Smooth muscle cell (in vitro differentiated cells): ENCODE results near the gene PROSER1. TPM values are rescaled to one million over a fixed set of nuclear protein-coding genes. Genes with fewer than 3 reads are reported as not detected.

Experiments
- DNase-seq: peaks from one replicate; lab custom pipeline; 2025; ENCODE audit not compliant: unreplicated experiment; lab: John Stamatoyannopoulos, UW
- H2AFZ ChIP-seq: fragments of 200-600 bp; sonication (generic); 2 replicates; pipeline ENCODE4 v1.6.0; 2016; ENCODE audit warnings: antibody characterized with exemption, low read depth, mild to moderate bottlenecking
- H3F3A ChIP-seq: fragments of 200-600 bp; sonication (generic); 2 replicates; pipeline ENCODE4 v1.6.0; 2017; ENCODE audit warnings: antibody characterized with exemption, low read depth
- H3K27ac ChIP-seq: fragments of 200-600 bp; sonication (generic); 2 replicates; pipeline ENCODE4 v1.5.1; 2016; ENCODE audit warnings: low read depth, mild to moderate bottlenecking
- H3K27me3 ChIP-seq: fragments of 200-600 bp; sonication (generic); 2 replicates; pipeline ENCODE4 v1.6.1; 2016; ENCODE audit warnings: low read depth, mild to moderate bottlenecking
- H3K36me3 ChIP-seq: fragments of 200-600 bp; sonication (generic); 2 replicates; pipeline ENCODE4 v1.5.1; 2016; ENCODE audit warnings: low read depth
- H3K4me1 ChIP-seq: fragments of 200-600 bp; sonication (generic); 2 replicates; pipeline ENCODE4 v1.5.1; 2016; ENCODE audit warnings: low read depth
- H3K4me2 ChIP-seq: fragments of 200-600 bp; sonication (generic); 2 replicates; pipeline ENCODE4 v1.6.0; 2016; ENCODE audit warnings: mild to moderate bottlenecking
- H3K4me3 ChIP-seq: fragments of 200-600 bp; sonication (generic); 2 replicates; pipeline ENCODE4 v1.5.1; 2016; ENCODE audit warnings: mild to moderate bottlenecking
- H3K79me2 ChIP-seq: fragments of 200-600 bp; sonication (generic); 2 replicates; pipeline ENCODE4 v1.6.0; 2016; ENCODE audit warnings: low read depth, mild to moderate bottlenecking
- H3K9ac ChIP-seq: fragments of 200-600 bp; sonication (generic); 2 replicates; pipeline ENCODE4 v1.6.0; 2016; ENCODE audit warnings: low read depth
- H3K9me3 ChIP-seq: fragments of 200-600 bp; sonication (generic); replicated peaks from 2 replicates; pipeline ENCODE4 v1.5.1; 2016; ENCODE audit warnings: low read depth
- H4K20me1 ChIP-seq: fragments of 200-600 bp; sonication (generic); 2 replicates; pipeline ENCODE4 v1.6.0; 2016; ENCODE audit warnings: low read depth
- CTCF ChIP-seq: fragments of 200-600 bp; sonication (generic); IDR thresholded peaks from 2 replicates; pipeline ENCODE4 v1.5.1; 2017; ENCODE audit warnings: borderline replicate concordance, mild to moderate bottlenecking, antibody characterized with exemption; ENCODE audit not compliant: insufficient read depth, poor library complexity, severe bottlenecking
- WGBS: methylation state at CpG from one replicate; pipeline ENCODE4 v1.1.7; 2016; ENCODE audit warnings: low lambda C conversion rate; 5-methylcytosine and 5-hydroxymethylcytosine counted together
- polyA plus RNA-seq: library from polyadenylated mRNA; unstranded; fragments of >200 nt; fragmentation: Nextera tagmentation; extraction: Ambion mirVana; gene quantifications from 2 replicates; pipeline ENCODE4 v1.2.1, GENCODE V29; 2016
- total RNA-seq: library from RNA; depleted of rRNA; stranded (reverse); fragments of >200 nt; gene quantifications from 2 replicates; pipeline ENCODE4 v1.2.3, GENCODE V29; 2014

Gene PROSER1
- total and polyA plus RNA-seq, 2 experiments from 2014 or later, result 7.6 to 9.7 TPM

GRCh38 chr13:39052944-39053343 is 15.1 kb upstream of the PROSER1 start:
- no peak for DNase-seq
- Histone ChIP-seq H3K36me3 (no peaks in the 10 kb centered on the region), H3K79me2 (no peaks in the 10 kb centered on the region), H3F3A (no peaks in the 10 kb centered on the region), H2AFZ (no peak overlapping the region), H4K20me1 (no peaks in the 10 kb centered on the region), H3K27me3 (no peaks in the 10 kb centered on the region), H3K27ac (no peak overlapping the region), H3K9ac (no peak overlapping the region), H3K4me3 (no peak overlapping the region), H3K9me3 (no peaks in the 10 kb centered on the region), H3K4me1 (no peaks in the 10 kb centered on the region), H3K4me2 (no peak overlapping the region)
- WGBS, result 85% methylated on average over 6 of the region's 6 CpGs
- TF ChIP-seq CTCF, result no peak

GRCh38 chr13:39051157-39051556 is 13.3 kb upstream of the PROSER1 start:
- no peaks in the 10 kb centered on the region for H3K36me3 ChIP-seq
- H2AFZ ChIP-seq, result no peak overlapping the region
- WGBS, result 72% methylated on average over 1 of the region's 1 CpG
- H3F3A ChIP-seq, result no peaks in the 10 kb centered on the region
- H3K9me3 ChIP-seq, result no peaks in the 10 kb centered on the region
- H3K79me2 ChIP-seq, result no peaks in the 10 kb centered on the region
- no peaks in the 10 kb centered on the region for H4K20me1 ChIP-seq
- no peak overlapping the region for H3K4me3 ChIP-seq
- no peak for DNase-seq
- H3K27me3 ChIP-seq, result no peaks in the 10 kb centered on the region
- H3K9ac ChIP-seq, result no peak overlapping the region
- H3K4me2 ChIP-seq, result no peak overlapping the region
- no peak overlapping the region for H3K27ac ChIP-seq
- H3K4me1 ChIP-seq, result no peaks in the 10 kb centered on the region
- peak; percentile 61 for TF ChIP-seq CTCF

GRCh38 chr13:39049274-39049673 is 11.4 kb upstream of the PROSER1 start:
- Histone ChIP-seq H3K4me3 (no peak overlapping the region), H2AFZ (no peak overlapping the region), H3K79me2 (no peaks in the 10 kb centered on the region), H3F3A (no peaks in the 10 kb centered on the region), H3K27ac (no peak overlapping the region), H4K20me1 (no peaks in the 10 kb centered on the region), H3K4me1 (no peaks in the 10 kb centered on the region), H3K4me2 (no peak overlapping the region), H3K9me3 (no peaks in the 10 kb centered on the region), H3K9ac (no peak overlapping the region), H3K36me3 (no peaks in the 10 kb centered on the region), H3K27me3 (no peaks in the 10 kb centered on the region)
- no peak for TF ChIP-seq CTCF
- DNase-seq, result no peak
- 89% methylated on average over 3 of the region's 3 CpGs for WGBS

- H2AFZ ChIP-seq, result no peak overlapping the region
- no peaks in the 10 kb centered on the region for H3K27me3 ChIP-seq
- no peak overlapping the region for H3K9ac ChIP-seq
- H4K20me1 ChIP-seq, result no peaks in the 10 kb centered on the region
- H3K79me2 ChIP-seq, result no peaks in the 10 kb centered on the region
- no peak for DNase-seq
- no peaks in the 10 kb centered on the region for H3K9me3 ChIP-seq
- H3K4me2 ChIP-seq, result no peak overlapping the region
- TF ChIP-seq CTCF, result no peak
- H3K4me3 ChIP-seq, result no peak overlapping the region
- no peaks in the 10 kb centered on the region for H3K4me1 ChIP-seq
- H3K27ac ChIP-seq, result no peak overlapping the region
- no peaks in the 10 kb centered on the region for H3F3A ChIP-seq
- no peaks in the 10 kb centered on the region for H3K36me3 ChIP-seq
These were observed 10.9 kb upstream of the PROSER1 start for GRCh38 chr13:39048806-39049205.
